ENCODE data around the gene SLC25A30. TPM values are rescaled to one million over a fixed set of nuclear protein-coding genes. Genes with fewer than 3 reads are reported as not detected.
A peak's percentile ranks its signal among the peaks of the same experiment; 100 is the strongest.

Gene SLC25A30
- total and polyA plus RNA-seq, 2 of the 13 experiments (the other 11 are each of a cell fraction or from before 2014, with no cell fraction given) = 19.6 to 22.5 TPM

DNA sequence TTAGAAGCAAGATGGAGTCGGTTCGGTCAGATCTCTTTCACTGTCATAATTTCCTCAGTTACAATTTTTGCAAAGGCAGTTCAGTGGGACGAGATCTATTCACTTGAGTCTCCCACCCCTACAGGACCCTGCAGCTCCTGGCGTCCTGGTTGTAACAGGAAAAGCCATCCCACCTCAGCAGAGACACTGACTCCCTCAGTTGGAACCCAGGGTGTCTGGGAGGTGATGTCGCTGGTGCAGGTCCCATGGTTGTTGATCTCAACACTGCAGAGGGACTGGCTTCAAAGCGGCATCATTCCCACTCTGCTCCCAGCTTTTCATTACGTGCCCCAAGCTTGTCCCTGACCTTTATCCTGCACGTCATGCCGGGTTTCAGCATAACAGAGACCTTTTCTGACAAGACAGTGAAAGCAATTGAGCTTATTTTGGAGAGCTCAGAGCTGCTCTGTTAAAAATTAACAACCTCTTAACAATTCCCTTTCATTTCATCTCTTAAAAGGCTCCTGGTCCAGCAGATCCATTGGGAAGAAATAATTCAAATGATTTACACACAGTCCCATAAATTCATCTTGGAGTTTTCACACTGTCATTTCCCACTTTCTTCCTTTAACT, 29.0 kb upstream of the SLC25A30 start (continued):
- TF ChIP-seq ZNF878 (CRISPR knock-in tag; IDR thresholded peaks at IDR 0.05) (0 out of 2 replicates have a peak, but pooled peaks have one; percentile 41), NCOA1 (CRISPR knock-in tag; IDR thresholded peaks at IDR 0.05) (no peak), GATAD1 (CRISPR knock-in tag; IDR thresholded peaks at IDR 0.05) (peak; percentile 70), POLR2G (IDR thresholded peaks at IDR 0.05; ENCODE audit: low read depth, low read length) (peak; percentile 82), ZNF235 (CRISPR knock-in tag; IDR thresholded peaks at IDR 0.05; ENCODE audit: borderline replicate concordance) (no peak), PRMT3 (CRISPR knock-in tag; IDR thresholded peaks at IDR 0.05; ENCODE audit: borderline replicate concordance, low read depth) (no peak), NR2F6 (IDR thresholded peaks at IDR 0.05) (peak; percentile 94), NR2F6 (CRISPR knock-in tag; IDR thresholded peaks at IDR 0.05) (peak; percentile 97), SIN3A (IDR thresholded peaks at IDR 0.05; ENCODE audit: borderline replicate concordance, low read depth, low read length) (peak; percentile 36; the same call in 1 of the 2 replicates), ZNF546 (CRISPR knock-in tag; conservative IDR thresholded peaks at IDR 0.05) (no peak), ZNF616 (CRISPR knock-in tag; IDR thresholded peaks at IDR 0.05; ENCODE audit: low read depth) (no peak), ZNF547 (CRISPR knock-in tag; IDR thresholded peaks at IDR 0.05) (peak; percentile 68; the same call in 1 of the 2 replicates)
- TF ChIP-seq, protein P1, sequence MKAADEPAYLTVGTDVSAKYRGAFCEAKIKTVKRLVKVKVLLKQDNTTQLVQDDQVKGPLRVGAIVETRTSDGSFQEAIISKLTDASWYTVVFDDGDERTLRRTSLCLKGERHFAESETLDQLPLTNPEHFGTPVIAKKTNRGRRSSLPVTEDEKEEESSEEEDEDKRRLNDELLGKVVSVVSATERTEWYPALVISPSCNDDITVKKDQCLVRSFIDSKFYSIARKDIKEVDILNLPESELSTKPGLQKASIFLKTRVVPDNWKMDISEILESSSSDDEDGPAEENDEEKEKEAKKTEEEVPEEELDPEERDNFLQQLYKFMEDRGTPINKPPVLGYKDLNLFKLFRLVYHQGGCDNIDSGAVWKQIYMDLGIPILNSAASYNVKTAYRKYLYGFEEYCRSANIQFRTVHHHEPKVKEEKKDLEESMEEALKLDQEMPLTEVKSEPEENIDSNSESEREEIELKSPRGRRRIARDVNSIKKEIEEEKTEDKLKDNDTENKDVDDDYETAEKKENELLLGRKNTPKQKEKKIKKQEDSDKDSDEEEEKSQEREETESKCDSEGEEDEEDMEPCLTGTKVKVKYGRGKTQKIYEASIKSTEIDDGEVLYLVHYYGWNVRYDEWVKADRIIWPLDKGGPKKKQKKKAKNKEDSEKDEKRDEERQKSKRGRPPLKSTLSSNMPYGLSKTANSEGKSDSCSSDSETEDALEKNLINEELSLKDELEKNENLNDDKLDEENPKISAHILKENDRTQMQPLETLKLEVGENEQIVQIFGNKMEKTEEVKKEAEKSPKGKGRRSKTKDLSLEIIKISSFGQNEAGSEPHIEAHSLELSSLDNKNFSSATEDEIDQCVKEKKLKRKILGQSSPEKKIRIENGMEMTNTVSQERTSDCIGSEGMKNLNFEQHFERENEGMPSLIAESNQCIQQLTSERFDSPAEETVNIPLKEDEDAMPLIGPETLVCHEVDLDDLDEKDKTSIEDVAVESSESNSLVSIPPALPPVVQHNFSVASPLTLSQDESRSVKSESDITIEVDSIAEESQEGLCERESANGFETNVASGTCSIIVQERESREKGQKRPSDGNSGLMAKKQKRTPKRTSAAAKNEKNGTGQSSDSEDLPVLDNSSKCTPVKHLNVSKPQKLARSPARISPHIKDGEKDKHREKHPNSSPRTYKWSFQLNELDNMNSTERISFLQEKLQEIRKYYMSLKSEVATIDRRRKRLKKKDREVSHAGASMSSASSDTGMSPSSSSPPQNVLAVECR (CRISPR knock-in tag; IDR thresholded peaks at IDR 0.05; ENCODE audit: borderline replicate concordance) = peak; percentile 62; the same call in 1 of the 2 replicates
- TF ChIP-seq, protein P2, sequence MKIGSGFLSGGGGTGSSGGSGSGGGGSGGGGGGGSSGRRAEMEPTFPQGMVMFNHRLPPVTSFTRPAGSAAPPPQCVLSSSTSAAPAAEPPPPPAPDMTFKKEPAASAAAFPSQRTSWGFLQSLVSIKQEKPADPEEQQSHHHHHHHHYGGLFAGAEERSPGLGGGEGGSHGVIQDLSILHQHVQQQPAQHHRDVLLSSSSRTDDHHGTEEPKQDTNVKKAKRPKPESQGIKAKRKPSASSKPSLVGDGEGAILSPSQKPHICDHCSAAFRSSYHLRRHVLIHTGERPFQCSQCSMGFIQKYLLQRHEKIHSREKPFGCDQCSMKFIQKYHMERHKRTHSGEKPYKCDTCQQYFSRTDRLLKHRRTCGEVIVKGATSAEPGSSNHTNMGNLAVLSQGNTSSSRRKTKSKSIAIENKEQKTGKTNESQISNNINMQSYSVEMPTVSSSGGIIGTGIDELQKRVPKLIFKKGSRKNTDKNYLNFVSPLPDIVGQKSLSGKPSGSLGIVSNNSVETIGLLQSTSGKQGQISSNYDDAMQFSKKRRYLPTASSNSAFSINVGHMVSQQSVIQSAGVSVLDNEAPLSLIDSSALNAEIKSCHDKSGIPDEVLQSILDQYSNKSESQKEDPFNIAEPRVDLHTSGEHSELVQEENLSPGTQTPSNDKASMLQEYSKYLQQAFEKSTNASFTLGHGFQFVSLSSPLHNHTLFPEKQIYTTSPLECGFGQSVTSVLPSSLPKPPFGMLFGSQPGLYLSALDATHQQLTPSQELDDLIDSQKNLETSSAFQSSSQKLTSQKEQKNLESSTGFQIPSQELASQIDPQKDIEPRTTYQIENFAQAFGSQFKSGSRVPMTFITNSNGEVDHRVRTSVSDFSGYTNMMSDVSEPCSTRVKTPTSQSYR (CRISPR knock-in tag; IDR thresholded peaks at IDR 0.05; ENCODE audit: borderline replicate concordance) = peak; percentile 50; the same call in 1 of the 2 replicates
- TF ChIP-seq, protein P3, sequence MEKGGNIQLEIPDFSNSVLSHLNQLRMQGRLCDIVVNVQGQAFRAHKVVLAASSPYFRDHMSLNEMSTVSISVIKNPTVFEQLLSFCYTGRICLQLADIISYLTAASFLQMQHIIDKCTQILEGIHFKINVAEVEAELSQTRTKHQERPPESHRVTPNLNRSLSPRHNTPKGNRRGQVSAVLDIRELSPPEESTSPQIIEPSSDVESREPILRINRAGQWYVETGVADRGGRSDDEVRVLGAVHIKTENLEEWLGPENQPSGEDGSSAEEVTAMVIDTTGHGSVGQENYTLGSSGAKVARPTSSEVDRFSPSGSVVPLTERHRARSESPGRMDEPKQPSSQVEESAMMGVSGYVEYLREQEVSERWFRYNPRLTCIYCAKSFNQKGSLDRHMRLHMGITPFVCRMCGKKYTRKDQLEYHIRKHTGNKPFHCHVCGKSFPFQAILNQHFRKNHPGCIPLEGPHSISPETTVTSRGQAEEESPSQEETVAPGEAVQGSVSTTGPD (CRISPR knock-in tag; IDR thresholded peaks at IDR 0.05) = no peak
- TF ChIP-seq, protein P4, sequence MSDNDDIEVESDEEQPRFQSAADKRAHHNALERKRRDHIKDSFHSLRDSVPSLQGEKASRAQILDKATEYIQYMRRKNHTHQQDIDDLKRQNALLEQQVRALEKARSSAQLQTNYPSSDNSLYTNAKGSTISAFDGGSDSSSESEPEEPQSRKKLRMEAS (IDR thresholded peaks at IDR 0.05) = no peak
- TF ChIP-seq, protein P5, sequence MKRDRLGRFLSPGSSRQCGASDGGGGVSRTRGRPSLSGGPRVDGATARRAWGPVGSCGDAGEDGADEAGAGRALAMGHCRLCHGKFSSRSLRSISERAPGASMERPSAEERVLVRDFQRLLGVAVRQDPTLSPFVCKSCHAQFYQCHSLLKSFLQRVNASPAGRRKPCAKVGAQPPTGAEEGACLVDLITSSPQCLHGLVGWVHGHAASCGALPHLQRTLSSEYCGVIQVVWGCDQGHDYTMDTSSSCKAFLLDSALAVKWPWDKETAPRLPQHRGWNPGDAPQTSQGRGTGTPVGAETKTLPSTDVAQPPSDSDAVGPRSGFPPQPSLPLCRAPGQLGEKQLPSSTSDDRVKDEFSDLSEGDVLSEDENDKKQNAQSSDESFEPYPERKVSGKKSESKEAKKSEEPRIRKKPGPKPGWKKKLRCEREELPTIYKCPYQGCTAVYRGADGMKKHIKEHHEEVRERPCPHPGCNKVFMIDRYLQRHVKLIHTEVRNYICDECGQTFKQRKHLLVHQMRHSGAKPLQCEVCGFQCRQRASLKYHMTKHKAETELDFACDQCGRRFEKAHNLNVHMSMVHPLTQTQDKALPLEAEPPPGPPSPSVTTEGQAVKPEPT (CRISPR knock-in tag; IDR thresholded peaks at IDR 0.05; ENCODE audit: low read depth) = 0 out of 2 replicates have a peak, but pooled peaks have one; percentile 56

All from HepG2 (cell line).